ENCODE measurements around the gene NUP210L.

The NUP210L gene

GRCh38 chr1:154190550-154190949, 35.7 kb upstream of the NUP210L start:
- no peak overlapping the region for H3K4me3 ChIP-seq (ENCODE audit: low read depth, low read length)
- DNase-seq (ENCODE audit: low read depth), result peak; percentile 89
- no peak for TF ChIP-seq CTCF (IDR thresholded peaks at IDR 0.05; ENCODE audit: control insufficient read depth, extremely low read depth, insufficient read depth)

- peak; percentile 59 for DNase-seq (ENCODE audit: low read depth)
- TF ChIP-seq CTCF (IDR thresholded peaks at IDR 0.05; ENCODE audit: control insufficient read depth, extremely low read depth, insufficient read depth), result no peak
- peak overlapping the region; percentile 25 for H3K4me3 ChIP-seq (ENCODE audit: low read depth, low read length)
These were observed 32.1 kb upstream of the NUP210L start for GRCh38 chr1:154186852-154187501.

GRCh38 chr1:154186177-154186576, 31.3 kb upstream of the NUP210L start:
- TF ChIP-seq CTCF (IDR thresholded peaks at IDR 0.05; ENCODE audit: control insufficient read depth, extremely low read depth, insufficient read depth), result peak; percentile 87
- DNase-seq (ENCODE audit: low read depth), result peak; percentile 55
- peak overlapping the region; percentile 25 for H3K4me3 ChIP-seq (ENCODE audit: low read depth, low read length)

- peak; percentile 96 for DNase-seq (ENCODE audit: low read depth)
- H3K4me3 ChIP-seq (ENCODE audit: low read depth, low read length), result peak overlapping the region; percentile 70
- no peak for TF ChIP-seq CTCF (IDR thresholded peaks at IDR 0.05; ENCODE audit: control insufficient read depth, extremely low read depth, insufficient read depth)
These were observed 28.4 kb upstream of the NUP210L start for GRCh38 chr1:154183046-154183915.

GRCh38 chr1:154182344-154183045, 27.6 kb upstream of the NUP210L start:
- H3K4me3 ChIP-seq (ENCODE audit: low read depth, low read length), result peak overlapping the region; percentile 70
- no peak for TF ChIP-seq CTCF (IDR thresholded peaks at IDR 0.05; ENCODE audit: control insufficient read depth, extremely low read depth, insufficient read depth)
- DNase-seq (ENCODE audit: low read depth), result no peak

- no peak for DNase-seq (ENCODE audit: low read depth)
- H3K4me3 ChIP-seq (ENCODE audit: low read depth, low read length), result peak overlapping the region; percentile 70
- TF ChIP-seq CTCF (IDR thresholded peaks at IDR 0.05; ENCODE audit: control insufficient read depth, extremely low read depth, insufficient read depth), result no peak
These were observed 27.1 kb upstream of the NUP210L start for GRCh38 chr1:154181944-154182343.

All from LNCaP clone FGC (cell line).